NCI-H1048 (cell line): ENCODE measurements around the gene WDR5.

Experiments used
- DNase-seq: peaks from one replicate; lab custom pipeline; 2025; lab: John Stamatoyannopoulos, UW

The WDR5 gene

GRCh38 chr9:134132208-134132870 lies 3.5 kb upstream of the WDR5 start:
- no peak for DNase-seq

GRCh38 chr9:134134949-134135342 lies 936 bp upstream of the WDR5 start:
- DNase-seq: no peak

GRCh38 chr9:134136118-134136995 lies 475 bp downstream of the WDR5 start:
- DNase-seq: no peak

GRCh38 chr9:134136996-134137299 lies 1.1 kb downstream of the WDR5 start:
- no peak for DNase-seq

- DNase-seq: no peak
These were observed 2.4 kb downstream of the WDR5 start for GRCh38 chr9:134138292-134138691.

GRCh38 chr9:134139081-134139480 lies 3.2 kb downstream of the WDR5 start:
- no peak for DNase-seq

- DNase-seq: no peak
These were observed 6.0 kb downstream of the WDR5 start for GRCh38 chr9:134141906-134142305.

- no peak for DNase-seq
These were observed 8.9 kb downstream of the WDR5 start for GRCh38 chr9:134144801-134145200.

GRCh38 chr9:134145262-134145661 lies 9.4 kb downstream of the WDR5 start:
- no peak for DNase-seq

GRCh38 chr9:134146774-134147493 lies 11.1 kb downstream of the WDR5 start:
- DNase-seq: no peak

- DNase-seq: no peak
These were observed 13.5 kb downstream of the WDR5 start for GRCh38 chr9:134149380-134149779.

GRCh38 chr9:134150557-134151214 lies 14.8 kb downstream of the WDR5 start:
- DNase-seq: no peak

- DNase-seq: no peak
These were observed 16.2 kb downstream of the WDR5 start for GRCh38 chr9:134152022-134152448.

- DNase-seq: no peak
These were observed 16.6 kb downstream of the WDR5 start for GRCh38 chr9:134152488-134152887.

GRCh38 chr9:134153450-134153849 lies 17.6 kb downstream of the WDR5 start:
- DNase-seq: no peak

- DNase-seq: no peak
These were observed 18.4 kb downstream of the WDR5 start for GRCh38 chr9:134154262-134154701.

- no peak for DNase-seq
These were observed 20.0 kb downstream of the WDR5 start for GRCh38 chr9:134155812-134156377.

- no peak for DNase-seq
These were observed 20.9 kb downstream of the WDR5 start for GRCh38 chr9:134156564-134157377.

- no peak for DNase-seq
These were observed 21.6 kb downstream of the WDR5 start for GRCh38 chr9:134157378-134157885.

- DNase-seq: no peak
These were observed 22.4 kb downstream of the WDR5 start for GRCh38 chr9:134158242-134158641.
